Activated CD8-positive, alpha-beta T cell treated with anti-CD3 and anti-CD28 coated beads for 36 hours (primary cell): ENCODE results near the gene NUMB. TPM values are rescaled to one million over a fixed set of nuclear protein-coding genes. Genes with fewer than 3 reads are reported as not detected.

ENCODE experiments used
- ATAC-seq: fragments of 200-7000 bp; cut with Tn5 transposase; one replicate; pipeline ENCODE4 v1.10.0; 2021; ENCODE audit warnings: mild to moderate bottlenecking, moderate library complexity
- CTCF ChIA-PET: fragments of 350-600 bp; sonication (Branson Sonifier 250); formaldehyde crosslinking; loops from one replicate; lab custom pipeline; 2021; ENCODE audit warnings: antibody characterized with exemption; lab: Charles Lee
- POLR2A ChIA-PET: fragments of 350-600 bp; sonication (Branson Sonifier 250); formaldehyde crosslinking; loops from one replicate; lab custom pipeline; 2021; ENCODE audit warnings: antibody characterized with exemption; lab: Charles Lee
- DNase-seq: peaks from one replicate; pipeline ENCODE4 v3.0.0-alpha.2; 2020
- H3K27ac Mint-ChIP-seq: one replicate; pipeline ENCODE4 v1.8.0; 2021; ENCODE audit warnings: mild to moderate bottlenecking, mixed read lengths
- H3K27me3 Mint-ChIP-seq: one replicate; pipeline ENCODE4 v1.8.0; 2021; ENCODE audit warnings: mixed read lengths
- H3K36me3 Mint-ChIP-seq: one replicate; pipeline ENCODE4 v1.8.0; 2021; ENCODE audit warnings: low read depth, mixed read lengths
- H3K4me1 Mint-ChIP-seq: one replicate; pipeline ENCODE4 v1.8.0; 2021; ENCODE audit warnings: low read depth, mixed read lengths
- H3K4me3 Mint-ChIP-seq: one replicate; pipeline ENCODE4 v1.8.0; 2021; ENCODE audit warnings: mild to moderate bottlenecking, moderate library complexity, mixed read lengths
- H3K9me3 Mint-ChIP-seq: one replicate; pipeline ENCODE4 v1.8.0; 2021; ENCODE audit warnings: mixed read lengths
- intact Hi-C: fragments of 100-400 bp; cut with micrococcal nuclease; formaldehyde crosslinking; loops from one replicate; pipeline ENCODE4 v1.10.0; 2022
- total RNA-seq, 2 experiments: library from RNA; stranded (reverse); gene quantifications; one replicate each; pipeline ENCODE4 v1.2.3, GENCODE V29; 2021
- TF ChIP-seq, protein P1 (sequence below): fragments of 200-600 bp; IDR thresholded peaks from one replicate; pipeline ENCODE4 v1.8.0; 2022; ENCODE audit warnings: antibody characterized with exemption, mild to moderate bottlenecking

The NUMB gene
- total RNA-seq, 2 experiments from 2014 or later = 31.8 to 33.0 TPM

DNA sequence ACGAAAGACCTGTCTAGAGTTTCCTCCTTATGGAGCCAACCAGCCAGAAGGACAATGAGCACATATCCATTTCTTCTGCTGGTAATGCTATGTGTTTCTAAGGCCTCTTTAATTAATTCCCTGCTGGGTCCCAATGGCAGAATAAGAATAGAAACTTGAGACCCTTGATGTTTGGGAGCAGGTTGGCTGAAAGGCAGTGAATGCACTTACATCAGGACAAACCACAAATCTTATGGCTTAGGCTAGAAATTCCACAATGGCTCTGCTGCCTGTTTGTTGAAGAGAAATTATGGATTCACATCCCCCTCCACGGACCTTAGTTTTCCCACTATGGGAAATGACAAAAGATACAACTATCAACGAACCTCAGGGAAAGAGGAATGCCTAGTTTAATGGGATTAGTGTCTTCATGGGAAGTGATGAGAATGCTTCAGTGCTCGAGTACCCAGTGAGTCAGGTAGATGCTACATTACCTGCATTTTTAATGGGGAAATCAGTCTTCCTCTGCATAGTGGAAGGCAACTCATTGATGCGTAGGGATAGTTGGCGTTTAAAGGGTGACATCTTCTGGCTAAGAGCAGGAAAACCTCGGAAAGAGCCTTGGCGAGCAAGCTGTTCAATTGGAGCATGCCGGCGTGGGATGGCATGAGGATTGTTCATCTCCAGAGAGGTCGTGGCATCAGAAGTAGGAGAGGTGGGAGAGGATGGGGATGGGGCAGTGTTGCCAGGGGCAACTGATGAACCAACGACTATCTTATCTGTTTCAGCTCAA, 174.6 kb downstream of the NUMB start:
- CTCF ChIA-PET = no interaction called here

DNA sequence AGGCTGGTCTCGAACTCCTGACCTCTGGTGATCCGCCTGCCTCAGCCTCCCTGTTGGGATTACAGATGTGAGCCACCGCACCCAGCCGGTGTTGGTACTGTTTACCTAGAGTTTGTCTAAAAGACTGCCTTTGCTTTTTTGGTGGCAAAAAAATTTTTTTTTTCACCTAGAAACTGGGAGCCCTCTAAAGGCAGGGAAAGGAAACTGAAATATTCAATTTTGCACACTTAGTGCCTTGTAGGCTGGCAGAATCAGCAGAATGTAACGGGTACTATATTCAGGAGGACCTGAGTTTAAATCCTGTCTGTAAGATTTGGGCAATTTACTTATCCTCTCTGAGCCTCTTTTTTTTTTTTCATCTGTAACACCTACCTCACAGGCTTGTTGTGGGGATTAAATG, 177.4 kb downstream of the NUMB start:
- intact Hi-C loops = no loop called here
- DNase-seq (no peak), ATAC-seq (no peak)
- ChIA-PET POLR2A (interaction anchor here (0.6 kb wide), 1 partner anchor 91 kb away, joined by 3 read pairs; no protein-coding TSS in a partner anchor), CTCF (interaction anchor here (0.6 to 1.4 kb wide), 3 partner anchors 11 to 80 kb away, joined by 3 to 4 read pairs (median 3); no protein-coding TSS in a partner anchor)
- TF ChIP-seq, protein P1, sequence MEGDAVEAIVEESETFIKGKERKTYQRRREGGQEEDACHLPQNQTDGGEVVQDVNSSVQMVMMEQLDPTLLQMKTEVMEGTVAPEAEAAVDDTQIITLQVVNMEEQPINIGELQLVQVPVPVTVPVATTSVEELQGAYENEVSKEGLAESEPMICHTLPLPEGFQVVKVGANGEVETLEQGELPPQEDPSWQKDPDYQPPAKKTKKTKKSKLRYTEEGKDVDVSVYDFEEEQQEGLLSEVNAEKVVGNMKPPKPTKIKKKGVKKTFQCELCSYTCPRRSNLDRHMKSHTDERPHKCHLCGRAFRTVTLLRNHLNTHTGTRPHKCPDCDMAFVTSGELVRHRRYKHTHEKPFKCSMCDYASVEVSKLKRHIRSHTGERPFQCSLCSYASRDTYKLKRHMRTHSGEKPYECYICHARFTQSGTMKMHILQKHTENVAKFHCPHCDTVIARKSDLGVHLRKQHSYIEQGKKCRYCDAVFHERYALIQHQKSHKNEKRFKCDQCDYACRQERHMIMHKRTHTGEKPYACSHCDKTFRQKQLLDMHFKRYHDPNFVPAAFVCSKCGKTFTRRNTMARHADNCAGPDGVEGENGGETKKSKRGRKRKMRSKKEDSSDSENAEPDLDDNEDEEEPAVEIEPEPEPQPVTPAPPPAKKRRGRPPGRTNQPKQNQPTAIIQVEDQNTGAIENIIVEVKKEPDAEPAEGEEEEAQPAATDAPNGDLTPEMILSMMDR = no peak
- Mint-ChIP-seq H3K4me1 (peaks cover 7% of the 10 kb centered on the region), H3K4me3 (no peak overlapping the region), H3K27ac (no peak overlapping the region), H3K9me3 (no peaks in the 10 kb centered on the region), H3K27me3 (no peaks in the 10 kb centered on the region), H3K36me3 (peaks cover 13% of the 10 kb centered on the region)

More for the DNA sequence above, 174.6 kb downstream of the NUMB start:
- ATAC-seq (no peak), DNase-seq (no peak)
- intact Hi-C loops = no loop called here
- Mint-ChIP-seq H3K9me3 (no peaks in the 10 kb centered on the region), H3K27ac (no peak overlapping the region), H3K27me3 (no peaks in the 10 kb centered on the region), H3K4me1 (peaks cover 7% of the 10 kb centered on the region), H3K36me3 (peaks cover 8% of the 10 kb centered on the region), H3K4me3 (no peak overlapping the region)
- POLR2A ChIA-PET = no interaction called here
- TF ChIP-seq, protein P1 = no peak

DNA sequence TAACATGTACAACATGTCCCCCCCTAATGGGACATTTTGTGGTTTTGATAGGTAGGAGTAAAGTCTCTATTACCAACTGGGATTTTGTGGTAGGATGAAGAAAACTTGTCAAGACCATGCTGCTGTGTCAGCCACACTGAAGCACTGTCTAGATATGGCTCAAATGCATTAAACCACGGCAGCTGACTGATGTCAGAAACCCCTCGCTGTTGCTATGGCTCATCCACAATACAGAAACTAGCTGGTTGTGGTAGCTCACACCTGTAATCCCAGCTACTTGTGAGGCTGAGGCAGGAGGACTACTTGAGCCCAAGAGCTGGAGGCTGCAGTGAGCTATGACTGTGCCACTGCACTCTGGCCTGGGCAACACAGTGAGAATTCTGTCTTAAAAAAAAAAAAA, 181.0 kb downstream of the NUMB start:
- POLR2A ChIA-PET = no interaction called here
- Mint-ChIP-seq H3K27ac (no peak overlapping the region), H3K27me3 (no peaks in the 10 kb centered on the region), H3K4me3 (no peak overlapping the region), H3K4me1 (peaks cover 5% of the 10 kb centered on the region), H3K9me3 (no peaks in the 10 kb centered on the region), H3K36me3 (peaks cover 10% of the 10 kb centered on the region)
- intact Hi-C loops = no loop called here
- TF ChIP-seq, protein P1 = no peak
- ATAC-seq = no peak
- DNase-seq = no peak
- CTCF ChIA-PET = no interaction called here

DNA sequence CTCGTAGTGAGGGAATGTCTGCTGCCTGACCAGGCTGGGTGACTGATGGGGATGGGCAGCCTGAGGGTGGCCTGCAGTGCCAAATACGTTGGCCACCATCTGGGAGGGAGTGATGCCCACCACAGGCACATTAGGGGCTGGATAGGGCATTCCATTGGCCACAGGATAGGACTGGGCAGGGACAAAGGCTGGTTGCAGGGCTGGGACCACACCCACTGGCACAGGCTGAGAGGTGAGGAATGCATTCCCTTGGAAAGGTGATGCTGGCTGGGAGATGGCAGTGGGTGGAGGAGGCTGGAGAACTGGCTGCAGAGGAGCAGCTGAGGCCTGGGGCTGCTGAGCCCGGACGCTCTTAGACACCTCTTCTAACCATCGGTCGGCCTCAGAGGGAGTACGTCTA, 181.5 kb downstream of the NUMB start:
- DNase-seq = no peak
- H3K4me1 Mint-ChIP-seq = peaks cover 2% of the 10 kb centered on the region
- intact Hi-C loops = no loop called here
- POLR2A ChIA-PET = no interaction called here
- peaks cover 7% of the 10 kb centered on the region for H3K36me3 Mint-ChIP-seq
- CTCF ChIA-PET = no interaction called here
- no peaks in the 10 kb centered on the region for H3K27me3 Mint-ChIP-seq
- ATAC-seq = no peak
- no peaks in the 10 kb centered on the region for H3K9me3 Mint-ChIP-seq
- no peak overlapping the region for H3K27ac Mint-ChIP-seq
- TF ChIP-seq, protein P1 = no peak
- no peak overlapping the region for H3K4me3 Mint-ChIP-seq

DNA sequence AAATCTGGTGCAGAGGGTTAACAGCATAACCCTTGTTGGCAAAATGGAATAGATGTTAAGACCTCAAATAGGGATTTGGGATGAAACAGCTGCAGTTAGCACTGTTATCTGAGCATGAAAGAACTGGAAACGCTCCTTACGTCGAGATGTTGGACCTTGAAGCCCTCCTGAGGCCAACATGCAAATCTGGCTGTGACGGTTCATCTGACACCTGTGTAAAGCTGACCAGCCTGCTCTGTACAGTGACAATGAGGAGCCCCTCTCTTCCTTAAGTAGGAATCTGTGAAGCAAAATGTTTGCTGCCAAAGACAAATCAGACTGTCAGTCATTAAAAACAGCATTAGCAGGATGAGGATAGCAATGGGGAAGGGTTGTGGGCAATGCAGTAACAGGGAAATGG, 184.5 kb downstream of the NUMB start:
- H3K27ac Mint-ChIP-seq = no peak overlapping the region
- ATAC-seq (no peak), DNase-seq (no peak)
- no peaks in the 10 kb centered on the region for H3K9me3 Mint-ChIP-seq
- H3K27me3 Mint-ChIP-seq = peaks cover 11% of the 10 kb centered on the region
- H3K36me3 Mint-ChIP-seq = peaks cover 5% of the 10 kb centered on the region
- H3K4me3 Mint-ChIP-seq = no peak overlapping the region
- intact Hi-C loops = no loop called here
- ChIA-PET CTCF (interaction anchor here (1.5 kb wide), 1 partner anchor 22 kb away, joined by 5 read pairs; no protein-coding TSS in a partner anchor), POLR2A (no interaction called here)
- H3K4me1 Mint-ChIP-seq = peaks cover 9% of the 10 kb centered on the region
- TF ChIP-seq, protein P1 = no peak
